ENCODE data around the gene TBC1D22A. TPM values are rescaled to one million over a fixed set of nuclear protein-coding genes. Genes with fewer than 3 reads are reported as not detected.

TBC1D22A gene
- total and polyA plus RNA-seq, 2 experiments from 2014 or later, result 9.6 to 13.3 TPM

GRCh38 chr22:46902998-46903916 is 140.8 kb downstream of the TBC1D22A start:
- Mint-ChIP-seq H3K36me3 (ENCODE audit: low read depth) (no peaks in the 10 kb centered on the region; the same call in 2 of the 3 replicates), H3K27me3 (ENCODE audit: insufficient read depth, low read depth, poor library complexity) (peaks cover 2% of the 10 kb centered on the region), H3K4me1 (peaks cover 26% of the 10 kb centered on the region), H3K27ac (peak overlapping the region; percentile 85), H3K9me3 (no peaks in the 10 kb centered on the region), H3K4me3 (no peak overlapping the region)
- no peak overlapping the region for H2AFZ ChIP-seq
- no peaks in the 10 kb centered on the region for H3K27me3 ChIP-seq (ENCODE audit: insufficient read depth)
- ATAC-seq, result peak; percentile 94
- H3K4me1 ChIP-seq (ENCODE audit: insufficient read depth), result no peaks in the 10 kb centered on the region; the same call in 1 of the 2 replicates
- H3K79me2 ChIP-seq (replicated peaks; ENCODE audit: insufficient read depth), result no peaks in the 10 kb centered on the region
- H3K36me3 ChIP-seq (ENCODE audit: insufficient read depth), result no peaks in the 10 kb centered on the region
- H3K27ac ChIP-seq (ENCODE audit: low read depth), result peak overlapping the region; percentile 39; the same call in 1 of the 2 replicates
- H3K4me2 ChIP-seq, result no peak overlapping the region
- H4K20me1 ChIP-seq (replicated peaks; ENCODE audit: insufficient read depth), result no peaks in the 10 kb centered on the region; the same call in 1 of the 2 replicates
- H3K4me3 ChIP-seq, result no peak overlapping the region
- no peaks in the 10 kb centered on the region for H3K9me2 ChIP-seq (ENCODE audit: insufficient read depth)
- TF ChIP-seq EZH2phosphoT487 (IDR thresholded peaks at IDR 0.05; ENCODE audit: unreplicated experiment) (no peak), CTCF (conservative IDR thresholded peaks at IDR 0.05; ENCODE audit: low read depth in 2 of 2) (peak; percentile 29 to 39)
- no peaks in the 10 kb centered on the region for H3F3A ChIP-seq (replicated peaks; ENCODE audit: low read depth)
- DNase-seq (ENCODE audit: low spot score), result peak; percentile 74

DNA sequence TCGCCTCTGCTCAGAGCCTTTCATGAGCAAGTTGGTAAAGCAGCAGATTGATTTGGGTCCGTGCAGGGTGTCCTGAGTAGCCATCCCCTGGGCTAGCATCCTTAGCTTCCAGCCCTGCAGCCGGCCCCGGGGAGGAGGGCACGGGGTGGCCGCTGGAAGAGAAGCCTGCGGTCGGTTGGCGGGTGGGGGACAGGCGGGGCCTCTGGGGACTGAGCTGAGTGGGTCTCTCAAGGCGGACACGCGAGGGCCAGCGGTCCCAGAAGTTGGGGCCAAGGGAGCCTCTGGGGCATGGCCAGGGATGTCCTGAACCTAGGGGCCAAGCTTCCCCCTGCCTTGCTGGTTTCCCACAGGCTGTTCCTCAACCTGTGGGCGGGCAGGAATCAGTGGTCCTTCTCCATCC is 143.0 kb downstream of the TBC1D22A start:
- no peak for DNase-seq (ENCODE audit: low spot score)
- H3K9me2 ChIP-seq (ENCODE audit: insufficient read depth), result no peaks in the 10 kb centered on the region
- H3K4me1 ChIP-seq (ENCODE audit: insufficient read depth), result no peaks in the 10 kb centered on the region; the same call in 1 of the 2 replicates
- H3K27me3 ChIP-seq (ENCODE audit: insufficient read depth), result no peaks in the 10 kb centered on the region
- no peaks in the 10 kb centered on the region for H3F3A ChIP-seq (replicated peaks; ENCODE audit: low read depth)
- H3K4me3 Mint-ChIP-seq, result no peak overlapping the region
- H2AFZ ChIP-seq, result no peak overlapping the region
- no peaks in the 10 kb centered on the region for H3K36me3 Mint-ChIP-seq (ENCODE audit: low read depth)
- no peaks in the 10 kb centered on the region for H3K36me3 ChIP-seq (ENCODE audit: insufficient read depth)
- no peak for ATAC-seq
- H3K4me2 ChIP-seq, result no peak overlapping the region
- H3K79me2 ChIP-seq (replicated peaks; ENCODE audit: insufficient read depth), result no peaks in the 10 kb centered on the region
- peaks cover 30% of the 10 kb centered on the region for H3K4me1 Mint-ChIP-seq
- H3K9me3 Mint-ChIP-seq, result no peaks in the 10 kb centered on the region
- H3K27ac Mint-ChIP-seq, result no peak overlapping the region
- H3K27me3 Mint-ChIP-seq (ENCODE audit: insufficient read depth, low read depth, poor library complexity), result peaks cover 8% of the 10 kb centered on the region
- no peak overlapping the region for H3K27ac ChIP-seq (ENCODE audit: low read depth)
- H3K4me3 ChIP-seq, result no peak overlapping the region
- no peaks in the 10 kb centered on the region; the same call in 1 of the 2 replicates for H4K20me1 ChIP-seq (replicated peaks; ENCODE audit: insufficient read depth)
- TF ChIP-seq ZNF331 (CRISPR knock-in tag; IDR thresholded peaks at IDR 0.05; ENCODE audit: low read depth) (no peak), CREB1 (CRISPR knock-in tag; IDR thresholded peaks at IDR 0.05; ENCODE audit: low read depth) (no peak), ZNF114 (CRISPR knock-in tag; IDR thresholded peaks at IDR 0.05) (no peak), ETS1 (IDR thresholded peaks at IDR 0.05) (no peak), REST (IDR thresholded peaks at IDR 0.05; ENCODE audit: unreplicated experiment) (no peak), POLR2AphosphoS5 (IDR thresholded peaks at IDR 0.05; ENCODE audit: low read depth) (no peak), STAT1 (IDR thresholded peaks at IDR 0.05; ENCODE audit: unreplicated experiment) (no peak), EZH2 (IDR thresholded peaks at IDR 0.05; ENCODE audit: low read depth, unreplicated experiment) (no peak)
